GM23248 (cell line): ENCODE results near the gene CFL1. TPM values are rescaled to one million over a fixed set of nuclear protein-coding genes. Genes with fewer than 3 reads are reported as not detected.

ENCODE experiments used
- DNase-seq: peaks from one replicate; pipeline ENCODE4 v3.0.0-alpha.2; 2015
- H2AFZ ChIP-seq: fragments of 200-600 bp; sonication (generic); 2 replicates; pipeline ENCODE4 v1.6.1; 2016; ENCODE audit warnings: antibody characterized with exemption
- H3F3A ChIP-seq: fragments of 200-600 bp; sonication (generic); 2 replicates; pipeline ENCODE4 v1.6.1; 2016; ENCODE audit warnings: mild to moderate bottlenecking, antibody characterized with exemption, mixed run types; ENCODE audit not compliant: insufficient read depth
- H3K27ac ChIP-seq: fragments of 200-600 bp; sonication (generic); 2 replicates; pipeline ENCODE4 v1.5.1; 2016; ENCODE audit warnings: mild to moderate bottlenecking
- H3K27me3 ChIP-seq: fragments of 200-600 bp; sonication (generic); replicated peaks from 2 replicates; pipeline ENCODE4 v1.6.1; 2016; ENCODE audit warnings: mild to moderate bottlenecking; ENCODE audit not compliant: insufficient read depth
- H3K36me3 ChIP-seq: fragments of 200-600 bp; sonication (generic); 2 replicates; pipeline ENCODE4 v1.6.1; 2016; ENCODE audit warnings: low read depth, mild to moderate bottlenecking
- H3K4me1 ChIP-seq: fragments of 200-600 bp; sonication (generic); 2 replicates; pipeline ENCODE4 v1.6.1; 2016; ENCODE audit warnings: mild to moderate bottlenecking; ENCODE audit not compliant: insufficient read depth
- H3K4me2 ChIP-seq: fragments of 200-600 bp; sonication (generic); one replicate; pipeline ENCODE4 v1.6.1; 2016; ENCODE audit warnings: mild to moderate bottlenecking; ENCODE audit not compliant: unreplicated experiment
- H3K4me3 ChIP-seq: fragments of 200-600 bp; sonication (generic); 2 replicates; pipeline ENCODE4 v1.5.1; 2016; ENCODE audit warnings: mild to moderate bottlenecking
- H3K79me2 ChIP-seq: fragments of 200-600 bp; sonication (generic); 2 replicates; pipeline ENCODE4 v1.6.1; 2016; ENCODE audit warnings: mild to moderate bottlenecking; ENCODE audit not compliant: insufficient read depth
- H3K9ac ChIP-seq: fragments of 200-600 bp; sonication (generic); 2 replicates; pipeline ENCODE4 v1.6.1; 2016; ENCODE audit warnings: mild to moderate bottlenecking
- H3K9me2 ChIP-seq: fragments of 200-600 bp; sonication (generic); 2 replicates; pipeline ENCODE4 v1.6.1; 2016; ENCODE audit warnings: mixed run types, mild to moderate bottlenecking, moderate library complexity; ENCODE audit not compliant: insufficient read depth
- H3K9me3 ChIP-seq: fragments of 200-600 bp; sonication (generic); one replicate; pipeline ENCODE4 v1.6.1; 2017; ENCODE audit warnings: low read depth
- H4K20me1 ChIP-seq: fragments of 200-600 bp; sonication (generic); 2 replicates; pipeline ENCODE4 v1.6.0; 2016; ENCODE audit not compliant: insufficient read depth
- EZH2 ChIP-seq: fragments of 200-600 bp; sonication (generic); IDR thresholded peaks from 2 replicates; pipeline ENCODE4 v1.6.1; 2018; ENCODE audit warnings: antibody characterized with exemption, mild to moderate bottlenecking; ENCODE audit not compliant: insufficient read depth, poor library complexity, severe bottlenecking
- EZH2phosphoT487 ChIP-seq: fragments of 200-600 bp; sonication (generic); IDR thresholded peaks from 2 replicates; pipeline ENCODE4 v1.6.1; 2018; ENCODE audit warnings: antibody characterized with exemption, moderate library complexity, mild to moderate bottlenecking, low read depth; ENCODE audit not compliant: insufficient read depth
- WGBS, 2 experiments: methylation state at CpG; one replicate each; pipeline ENCODE4 v1.1.6; 2015 to 2017; ENCODE audit warnings: low lambda C conversion rate in 2 of 2, low coverage in 1 of 2; ENCODE audit errors: missing lambda C conversion rate in 2 of 2; 5-methylcytosine and 5-hydroxymethylcytosine counted together
- in situ Hi-C: fragments of 300-500 bp; cut with MboI; formaldehyde crosslinking; loops from 2 replicates; pipeline ENCODE4 v1.15.0; 2020
- polyA plus RNA-seq: library from polyadenylated mRNA; unstranded; fragments of >200 nt; fragmentation: Nextera tagmentation; extraction: Ambion mirVana; gene quantifications from 2 replicates; pipeline ENCODE4 v1.2.1, GENCODE V29; 2016
- total RNA-seq: library from RNA; depleted of rRNA; stranded (reverse); fragments of >200 nt; shearing (Covaris generic); gene quantifications from 2 replicates; pipeline ENCODE4 v1.2.3, GENCODE V29; 2014

Gene CFL1
- total and polyA plus RNA-seq, 2 experiments from 2014 or later: 1,312 to 2,650 TPM

DNA sequence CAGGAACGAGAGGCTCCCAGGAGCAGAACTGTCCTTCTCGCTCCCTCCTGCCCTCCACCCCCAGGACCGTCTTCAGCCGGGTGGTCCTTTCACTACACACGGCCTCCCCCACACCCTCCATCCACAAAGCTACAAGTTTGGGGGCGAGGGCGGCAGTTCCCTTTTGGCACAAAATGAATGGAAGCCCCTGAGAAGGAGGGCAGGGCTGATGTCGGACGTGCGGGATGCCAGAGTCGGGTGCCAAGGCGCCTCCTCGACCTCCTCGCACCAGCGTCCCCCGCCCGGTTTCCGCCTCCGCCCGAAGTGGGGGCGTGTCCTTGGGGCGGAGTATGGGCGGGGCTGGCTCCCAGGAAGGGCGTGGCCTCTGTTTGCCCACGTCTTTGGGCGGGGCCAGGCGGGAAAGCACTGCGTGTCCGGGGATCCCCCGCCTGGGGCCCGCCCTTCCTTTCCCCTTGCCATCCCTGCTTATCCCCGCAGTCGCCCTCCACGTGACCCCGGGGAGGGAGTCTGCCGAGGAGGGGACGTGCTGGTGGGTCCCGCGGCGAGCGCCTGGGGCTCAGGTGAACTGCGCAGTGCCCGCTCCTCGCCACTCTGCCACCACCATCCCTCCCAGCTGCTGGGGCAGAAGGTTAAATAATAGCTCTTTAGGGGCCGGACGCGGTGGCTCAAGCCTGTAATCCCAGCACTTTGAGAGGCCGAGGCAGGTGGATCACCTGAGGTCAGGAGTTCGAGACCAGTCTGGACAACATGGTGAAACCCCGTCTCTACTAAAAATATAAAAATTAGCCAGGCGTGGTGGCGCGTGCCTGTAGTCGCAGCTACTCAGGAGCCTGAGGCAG is 15.6 kb upstream of the CFL1 start:
- H3K27me3 ChIP-seq: no peaks in the 10 kb centered on the region
- H3K27ac ChIP-seq: peak overlapping the region; percentile 74
- DNase-seq: peak; percentile 98
- WGBS, 2 experiments: 11% methylated on average over 45 to 47 of the region's 54 CpGs
- in situ Hi-C loops: no loop called here
- peak overlapping the region; percentile 87 for H2AFZ ChIP-seq
- H3F3A ChIP-seq: peaks cover 20% of the 10 kb centered on the region
- TF ChIP-seq EZH2phosphoT487 (no peak), EZH2 (no peak)
- H3K4me3 ChIP-seq: peak overlapping the region; percentile 85
- H3K9me3 ChIP-seq: no peaks in the 10 kb centered on the region
- H3K36me3 ChIP-seq: peaks cover 9% of the 10 kb centered on the region; the same call in 1 of the 2 replicates
- H3K9ac ChIP-seq: peak overlapping the region; percentile 93
- H4K20me1 ChIP-seq: no peaks in the 10 kb centered on the region
- H3K4me1 ChIP-seq: peaks cover 16% of the 10 kb centered on the region
- H3K4me2 ChIP-seq: peak overlapping the region; percentile 89
- H3K9me2 ChIP-seq: no peaks in the 10 kb centered on the region
- peaks cover 41% of the 10 kb centered on the region for H3K79me2 ChIP-seq

GRCh38 chr11:65872586-65873317 is 14.8 kb upstream of the CFL1 start, which contains the start of gene EFEMP2:
TSS of gene EFEMP2 (minus strand) at chr11:65872800. CDS start at chr11:65872354, 446 bp downstream.
- H3K9me3 ChIP-seq: no peaks in the 10 kb centered on the region
- in situ Hi-C loops: no loop called here

GRCh38 chr11:65871811-65872548 is 14.0 kb upstream of the CFL1 start:
- no peaks in the 10 kb centered on the region for H4K20me1 ChIP-seq
- no peaks in the 10 kb centered on the region for H3K27me3 ChIP-seq
- no peaks in the 10 kb centered on the region for H3K9me2 ChIP-seq
- H2AFZ ChIP-seq: no peak overlapping the region
- H3K4me1 ChIP-seq: peaks cover 16% of the 10 kb centered on the region
- peak overlapping the region; percentile 93 for H3K9ac ChIP-seq
- H3F3A ChIP-seq: peaks cover 34% of the 10 kb centered on the region
- H3K27ac ChIP-seq: peak overlapping the region; percentile 74
- H3K9me3 ChIP-seq: no peaks in the 10 kb centered on the region
- peak; percentile 75 for DNase-seq
- H3K4me2 ChIP-seq: peak overlapping the region; percentile 89
- in situ Hi-C loops: no loop called here
- WGBS, 2 experiments: 3 to 13% methylated on average over 12 to 16 of the region's 26 CpGs
- peak overlapping the region; percentile 85 for H3K4me3 ChIP-seq
- H3K79me2 ChIP-seq: peaks cover 46% of the 10 kb centered on the region
- peaks cover 21% of the 10 kb centered on the region; the same call in 1 of the 2 replicates for H3K36me3 ChIP-seq
- TF ChIP-seq EZH2 (no peak), EZH2phosphoT487 (no peak)

More at GRCh38 chr11:65872586-65873317, 14.8 kb upstream of the CFL1 start, which contains the start of gene EFEMP2:
- WGBS, 2 experiments: 1 to 3% methylated on average over 41 to 63 of the region's 69 CpGs
- Histone ChIP-seq H3K9me2 (no peaks in the 10 kb centered on the region), H2AFZ (peak within 1 kb of the TSS; percentile 87), H3K79me2 (peaks cover 46% of the 10 kb centered on the region), H4K20me1 (no peaks in the 10 kb centered on the region), H3K4me3 (peak within 1 kb of the TSS; percentile 85), H3K4me1 (peaks cover 16% of the 10 kb centered on the region), H3F3A (peaks cover 27% of the 10 kb centered on the region), H3K27me3 (no peaks in the 10 kb centered on the region), H3K9ac (peak within 1 kb of the TSS; percentile 93), H3K36me3 (peaks cover 13% of the 10 kb centered on the region; the same call in 1 of the 2 replicates), H3K4me2 (peak within 1 kb of the TSS; percentile 89), H3K27ac (peak within 1 kb of the TSS; percentile 74)
- DNase-seq: peak; percentile 70
- no peak for TF ChIP-seq EZH2phosphoT487
- TF ChIP-seq EZH2: no peak
